Measurements from ENCODE around the gene ARHGAP15. TPM values are rescaled to one million over a fixed set of nuclear protein-coding genes. Genes with fewer than 3 reads are reported as not detected.

The ARHGAP15 gene
- total RNA-seq, 1 experiment from 2014 or later = not detected

GRCh38 chr2:143440411-143441012, 311.3 kb downstream of the ARHGAP15 start:
- peaks cover 4% of the 10 kb centered on the region; the same call in 1 of the 2 replicates for H3K9me2 ChIP-seq (ENCODE audit: insufficient read depth)
- no peaks in the 10 kb centered on the region for H3K36me3 ChIP-seq (ENCODE audit: low read depth)
- POLR2A ChIA-PET (ENCODE audit: unreplicated experiment) = no interaction called here
- TF ChIP-seq CTCF (conservative IDR thresholded peaks at IDR 0.05) (no peak), EZH2 (IDR thresholded peaks at IDR 0.05; ENCODE audit: low read depth) (no peak)
- no peak overlapping the region for H2AFZ ChIP-seq
- H3K4me2 ChIP-seq = no peak overlapping the region
- intact Hi-C loops (cut with micrococcal nuclease; ENCODE audit: unreplicated experiment) = no loop called here
- DNase-seq = no peak
- no peaks in the 10 kb centered on the region for H3K9me3 ChIP-seq (ENCODE audit: insufficient read depth, low read depth)
- H3K4me1 ChIP-seq (replicated peaks; ENCODE audit: insufficient read depth) = no peaks in the 10 kb centered on the region
- H3F3A ChIP-seq (ENCODE audit: insufficient read depth, low read depth) = no peaks in the 10 kb centered on the region
- CTCF ChIA-PET = no interaction called here
- no peaks in the 10 kb centered on the region for H3K27me3 ChIP-seq (ENCODE audit: insufficient read depth, low read depth)
- no peaks in the 10 kb centered on the region for H4K20me1 ChIP-seq (ENCODE audit: insufficient read depth)
- H3K79me2 ChIP-seq (ENCODE audit: low read depth) = no peaks in the 10 kb centered on the region
- no peak overlapping the region for H3K4me3 ChIP-seq
- H3K27ac ChIP-seq = no peak overlapping the region
- BruUV-seq (replicated peaks) = no TSS peak

GRCh38 chr2:143442193-143442592, 313.0 kb downstream of the ARHGAP15 start:
- DNase-seq = no peak
- ChIA-PET CTCF (no interaction called here), POLR2A (ENCODE audit: unreplicated experiment) (no interaction called here)
- H3K9me2 ChIP-seq (ENCODE audit: insufficient read depth) = peaks cover 4% of the 10 kb centered on the region; the same call in 1 of the 2 replicates
- H3K27ac ChIP-seq = no peak overlapping the region
- H3K4me3 ChIP-seq = no peak overlapping the region
- H3K79me2 ChIP-seq (ENCODE audit: low read depth) = no peaks in the 10 kb centered on the region
- intact Hi-C loops (cut with micrococcal nuclease; ENCODE audit: unreplicated experiment) = no loop called here
- no peaks in the 10 kb centered on the region for H3K4me1 ChIP-seq (replicated peaks; ENCODE audit: insufficient read depth)
- H4K20me1 ChIP-seq (ENCODE audit: insufficient read depth) = no peaks in the 10 kb centered on the region
- H3K4me2 ChIP-seq = no peak overlapping the region
- H2AFZ ChIP-seq = no peak overlapping the region
- no TSS peak for BruUV-seq (replicated peaks)
- no peaks in the 10 kb centered on the region for H3K36me3 ChIP-seq (ENCODE audit: low read depth)
- no peaks in the 10 kb centered on the region for H3K9me3 ChIP-seq (ENCODE audit: insufficient read depth, low read depth)
- TF ChIP-seq EZH2 (IDR thresholded peaks at IDR 0.05; ENCODE audit: low read depth) (no peak), CTCF (conservative IDR thresholded peaks at IDR 0.05) (no peak)
- no peaks in the 10 kb centered on the region for H3K27me3 ChIP-seq (ENCODE audit: insufficient read depth, low read depth)
- H3F3A ChIP-seq (ENCODE audit: insufficient read depth, low read depth) = no peaks in the 10 kb centered on the region

GRCh38 chr2:143451642-143452281, 322.5 kb downstream of the ARHGAP15 start:
- intact Hi-C loops (cut with micrococcal nuclease; ENCODE audit: unreplicated experiment) = no loop called here
- DNase-seq = no peak
- Histone ChIP-seq H3F3A (ENCODE audit: insufficient read depth, low read depth) (no peaks in the 10 kb centered on the region), H3K9me3 (ENCODE audit: insufficient read depth, low read depth) (no peaks in the 10 kb centered on the region), H2AFZ (no peak overlapping the region), H3K79me2 (ENCODE audit: low read depth) (no peaks in the 10 kb centered on the region), H3K4me1 (replicated peaks; ENCODE audit: insufficient read depth) (no peaks in the 10 kb centered on the region), H3K4me2 (no peak overlapping the region), H3K27ac (no peak overlapping the region), H3K27me3 (ENCODE audit: insufficient read depth, low read depth) (no peaks in the 10 kb centered on the region), H3K36me3 (ENCODE audit: low read depth) (no peaks in the 10 kb centered on the region), H3K9me2 (ENCODE audit: insufficient read depth) (no peaks in the 10 kb centered on the region), H3K4me3 (no peak overlapping the region), H4K20me1 (ENCODE audit: insufficient read depth) (no peaks in the 10 kb centered on the region; the same call in 1 of the 2 replicates)
- CTCF ChIA-PET = no interaction called here
- TF ChIP-seq EZH2 (IDR thresholded peaks at IDR 0.05; ENCODE audit: low read depth) = no peak
- TF ChIP-seq CTCF (conservative IDR thresholded peaks at IDR 0.05) = no peak
- POLR2A ChIA-PET (ENCODE audit: unreplicated experiment) = no interaction called here
- BruUV-seq (replicated peaks) = no TSS peak
